Measurements from ENCODE around the gene SH2D3A. TPM values are rescaled to one million over a fixed set of nuclear protein-coding genes. Genes with fewer than 3 reads are reported as not detected.

SH2D3A gene
- total RNA-seq, 2 donors from 2014 or later = 34.2 to 44.3 TPM

DNA sequence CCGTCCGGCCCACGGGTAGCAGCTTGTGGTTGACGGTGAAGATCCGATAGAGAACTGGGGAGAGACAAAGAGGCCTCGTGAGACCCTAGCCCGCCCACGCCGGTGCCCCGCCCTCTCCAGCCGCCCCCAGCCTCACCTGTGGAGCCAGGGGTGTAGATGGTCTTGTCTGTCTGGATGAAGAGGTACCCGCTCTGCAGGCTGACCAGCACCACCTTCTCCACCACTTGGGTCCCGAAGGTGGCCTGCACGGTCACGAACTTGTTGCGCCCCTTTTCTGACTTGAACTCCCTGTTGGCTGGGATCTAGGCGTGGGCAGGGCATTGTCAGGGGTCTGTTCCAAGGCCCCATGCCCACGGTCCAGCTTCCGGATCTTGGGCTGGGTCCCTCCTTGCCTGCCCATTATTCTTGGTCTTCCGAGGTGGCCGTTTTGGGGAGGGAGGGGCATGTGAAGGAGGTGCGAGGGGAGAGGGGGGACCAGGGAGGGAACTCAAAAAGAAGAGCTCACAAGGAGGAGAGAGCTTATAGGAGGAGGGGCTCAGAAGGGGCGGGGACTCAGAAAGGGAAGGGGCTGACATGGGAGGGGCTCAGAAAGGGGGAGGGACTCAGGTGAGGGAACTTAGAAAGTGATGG, 49.0 kb downstream of the SH2D3A start:
- no peaks in the 10 kb centered on the region for H3K36me3 ChIP-seq
- intact Hi-C loops (cut with DNase I) = no loop called here
- no peaks in the 10 kb centered on the region for H3K27me3 ChIP-seq
- no peak for DNase-seq
- no peak overlapping the region for H3K27ac ChIP-seq
- no peak overlapping the region for H3K4me3 ChIP-seq
- H3K9me3 ChIP-seq = no peaks in the 10 kb centered on the region
- H3K9ac ChIP-seq (ENCODE audit: low read depth in 2 of 2, low read length in 2 of 2) = no peak overlapping the region
- no peaks in the 10 kb centered on the region for H3K4me1 ChIP-seq
- no peak for TF ChIP-seq CTCF (IDR thresholded peaks at IDR 0.05)

DNA sequence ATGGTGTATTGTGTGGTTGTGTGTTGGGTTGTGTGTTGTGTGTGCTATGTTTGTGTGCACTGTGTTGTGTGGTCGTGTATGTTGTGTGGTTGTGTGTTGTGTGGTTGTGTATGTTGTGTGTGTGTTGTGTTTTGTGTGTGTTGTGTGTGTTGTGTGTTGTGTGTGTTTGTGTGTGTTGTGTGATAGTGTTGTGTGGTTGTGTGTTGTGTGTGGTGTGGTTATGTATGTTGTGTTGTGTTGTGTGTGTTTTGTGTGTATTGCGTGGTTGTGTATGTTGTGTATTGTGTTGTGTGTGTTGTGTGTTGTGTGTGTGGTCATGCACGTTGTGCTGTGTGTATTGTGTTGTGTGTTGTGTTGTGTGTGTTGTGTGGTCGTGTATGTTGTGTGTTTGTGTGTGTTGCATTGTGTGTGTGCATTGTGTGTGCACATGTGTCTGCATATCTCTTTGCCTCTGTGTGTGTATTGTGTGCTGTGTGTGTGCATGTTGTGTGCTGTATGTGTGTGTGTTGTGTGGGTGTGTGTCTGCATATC, 49.7 kb downstream of the SH2D3A start:
- Histone ChIP-seq H3K9me3 (no peaks in the 10 kb centered on the region), H3K27ac (no peak overlapping the region), H3K4me3 (no peak overlapping the region), H3K36me3 (no peaks in the 10 kb centered on the region), H3K9ac (ENCODE audit: low read depth in 2 of 2, low read length in 2 of 2) (no peak overlapping the region), H3K4me1 (no peaks in the 10 kb centered on the region), H3K27me3 (no peaks in the 10 kb centered on the region)
- intact Hi-C loops (cut with DNase I) = no loop called here
- DNase-seq = no peak
- no peak for TF ChIP-seq CTCF (IDR thresholded peaks at IDR 0.05)

DNA sequence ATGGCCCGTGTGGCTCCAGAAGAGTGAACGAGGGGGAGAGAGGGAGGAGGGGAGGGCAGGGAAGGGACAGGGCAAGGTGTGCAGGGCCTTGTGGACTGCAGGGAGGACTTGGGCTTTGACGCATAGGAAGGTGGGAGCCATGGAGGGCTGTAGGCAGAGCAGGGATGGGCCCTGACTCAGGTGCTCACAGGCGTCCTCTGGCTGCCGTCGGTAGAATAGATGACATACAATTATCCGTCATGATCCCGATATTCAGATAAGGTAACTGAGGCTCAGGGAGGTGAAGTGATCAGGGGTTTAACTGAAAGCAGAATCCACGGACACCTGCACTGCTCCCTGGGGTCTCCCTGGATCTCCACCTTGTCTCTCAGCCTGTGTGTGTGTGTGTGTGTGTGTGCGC, 50.2 kb downstream of the SH2D3A start:
- H3K36me3 ChIP-seq = no peaks in the 10 kb centered on the region
- H3K27me3 ChIP-seq = no peaks in the 10 kb centered on the region
- no peak overlapping the region for H3K4me3 ChIP-seq
- TF ChIP-seq CTCF (IDR thresholded peaks at IDR 0.05) = no peak
- intact Hi-C loops (cut with DNase I) = no loop called here
- DNase-seq = no peak
- no peak overlapping the region for H3K9ac ChIP-seq (ENCODE audit: low read depth in 2 of 2, low read length in 2 of 2)
- H3K9me3 ChIP-seq = no peaks in the 10 kb centered on the region
- no peaks in the 10 kb centered on the region for H3K4me1 ChIP-seq
- H3K27ac ChIP-seq = no peak overlapping the region

GRCh38 chr19:6716610-6716970, 50.6 kb downstream of the SH2D3A start:
- Histone ChIP-seq H3K9ac (ENCODE audit: low read depth in 2 of 2, low read length in 2 of 2) (no peak overlapping the region), H3K36me3 (no peaks in the 10 kb centered on the region), H3K9me3 (no peaks in the 10 kb centered on the region), H3K27me3 (no peaks in the 10 kb centered on the region), H3K4me3 (no peak overlapping the region), H3K4me1 (no peaks in the 10 kb centered on the region), H3K27ac (no peak overlapping the region)
- no peak for TF ChIP-seq CTCF (IDR thresholded peaks at IDR 0.05)
- DNase-seq = no peak
- intact Hi-C loops (cut with DNase I) = no loop called here

GRCh38 chr19:6714749-6715555, 52.3 kb downstream of the SH2D3A start:
- H3K9ac ChIP-seq (ENCODE audit: low read depth in 2 of 2, low read length in 2 of 2) = no peak overlapping the region
- no peaks in the 10 kb centered on the region for H3K36me3 ChIP-seq
- H3K4me3 ChIP-seq = no peak overlapping the region
- no peaks in the 10 kb centered on the region for H3K4me1 ChIP-seq
- H3K27ac ChIP-seq = no peak overlapping the region
- no peaks in the 10 kb centered on the region for H3K27me3 ChIP-seq
- no peaks in the 10 kb centered on the region for H3K9me3 ChIP-seq
- intact Hi-C loops (cut with DNase I) = no loop called here
- no peak for TF ChIP-seq CTCF (IDR thresholded peaks at IDR 0.05)
- no peak for DNase-seq
